Tibial artery (tissue), 4 donors: ENCODE results near the gene RAD50.

Source experiments
- DNase-seq, 2 donors: peaks; one replicate each; pipeline ENCODE4 v3.0.0-alpha.2; 2019
- H3K27ac ChIP-seq, 2 donors: fragments of 200-600 bp; sonication (generic) in 1 of 2; 1 replicate in 1 of 2; 2 replicates in 1 of 2; pipeline ENCODE4 v1.5.1; 2018 to 2019; ENCODE audit warnings: mild to moderate bottlenecking in 1 of 2
- H3K27me3 ChIP-seq, 2 donors: fragments of 200-600 bp; sonication (generic) in 1 of 2; one replicate each; pipeline versions ENCODE4 v1.5.1 to v1.6.0; 2016 to 2019
- H3K36me3 ChIP-seq, 3 donors: fragments of 200-600 bp; sonication (generic) in 2 of 3; one replicate each; pipeline ENCODE4 v1.5.1; 2016 to 2019; ENCODE audit warnings: mild to moderate bottlenecking in 2 of 3
- H3K4me1 ChIP-seq, 4 donors: fragments of 200-600 bp; sonication (generic) in 2 of 4; 1 replicate in 3 of 4; 2 replicates in 1 of 4; pipeline ENCODE4 v1.5.1; 2016 to 2019
- H3K4me3 ChIP-seq, 2 donors: fragments of 200-600 bp; sonication (generic) in 1 of 2; 1 replicate in 1 of 2; 2 replicates in 1 of 2; pipeline ENCODE4 v1.5.1; 2018 to 2019; ENCODE audit warnings: mild to moderate bottlenecking in 2 of 2
- H3K9me3 ChIP-seq, 3 donors: fragments of 200-600 bp; sonication (generic) in 1 of 3; one replicate each; pipeline ENCODE4 v1.5.1; 2016 to 2019
- CTCF ChIP-seq, 2 experiments: fragments of 200-600 bp in 1 of 2; fragments of 450-650 bp in 1 of 2; IDR thresholded peaks; one replicate each; pipeline ENCODE4 v1.5.1; 2017 to 2019; ENCODE audit warnings: antibody characterized with exemption in 2 of 2, mild to moderate bottlenecking in 1 of 2, moderate library complexity in 1 of 2
- intact Hi-C: fragments of 100-400 bp; cut with DNase I; formaldehyde crosslinking; loops from one replicate; pipeline ENCODE4 v1.15.0; 2023; ENCODE audit warnings: low total_unique reads

RAD50 gene

GRCh38 chr5:132607095-132607494, 50.3 kb downstream of the RAD50 start:
- H3K4me3 ChIP-seq: no peak overlapping the region
- H3K27ac ChIP-seq: no peak overlapping the region
- H3K27me3 ChIP-seq: no peaks in the 10 kb centered on the region
- no peak for DNase-seq
- H3K9me3 ChIP-seq: no peaks in the 10 kb centered on the region
- TF ChIP-seq CTCF (IDR thresholded peaks at IDR 0.05): no peak
- H3K4me1 ChIP-seq: no peaks in the 10 kb centered on the region
- peaks cover 70 to 78% (median 78%) of the 10 kb centered on the region in 3 donors for H3K36me3 ChIP-seq
- intact Hi-C loops: no loop called here

GRCh38 chr5:132608107-132608506, 51.3 kb downstream of the RAD50 start:
- Histone ChIP-seq H3K4me1 (no peaks in the 10 kb centered on the region), H3K27ac (no peak overlapping the region), H3K9me3 (no peaks in the 10 kb centered on the region), H3K36me3 (peaks cover 68 to 81% (median 77%) of the 10 kb centered on the region in 3 donors), H3K4me3 (no peak overlapping the region), H3K27me3 (no peaks in the 10 kb centered on the region)
- no peak for TF ChIP-seq CTCF (IDR thresholded peaks at IDR 0.05)
- no peak for DNase-seq
- intact Hi-C loops: no loop called here

- DNase-seq: no peak
- Histone ChIP-seq H3K9me3 (no peaks in the 10 kb centered on the region), H3K27me3 (no peaks in the 10 kb centered on the region), H3K27ac (no peak overlapping the region), H3K4me3 (no peak overlapping the region), H3K4me1 (no peaks in the 10 kb centered on the region), H3K36me3 (peaks cover 41 to 79% (median 69%) of the 10 kb centered on the region in 3 donors)
- intact Hi-C loops: no loop called here
- no peak for TF ChIP-seq CTCF (IDR thresholded peaks at IDR 0.05)
Observed at GRCh38 chr5:132611965-132612364, 55.2 kb downstream of the RAD50 start.

GRCh38 chr5:132612846-132613245, 56.1 kb downstream of the RAD50 start:
- H3K4me1 ChIP-seq: no peaks in the 10 kb centered on the region
- no peak for DNase-seq
- intact Hi-C loops: no loop called here
- H3K27ac ChIP-seq: no peak overlapping the region
- no peaks in the 10 kb centered on the region for H3K9me3 ChIP-seq
- no peak overlapping the region for H3K4me3 ChIP-seq
- H3K36me3 ChIP-seq: peaks cover 39 to 78% (median 70%) of the 10 kb centered on the region in 3 donors
- TF ChIP-seq CTCF (IDR thresholded peaks at IDR 0.05): no peak
- no peaks in the 10 kb centered on the region for H3K27me3 ChIP-seq

DNA sequence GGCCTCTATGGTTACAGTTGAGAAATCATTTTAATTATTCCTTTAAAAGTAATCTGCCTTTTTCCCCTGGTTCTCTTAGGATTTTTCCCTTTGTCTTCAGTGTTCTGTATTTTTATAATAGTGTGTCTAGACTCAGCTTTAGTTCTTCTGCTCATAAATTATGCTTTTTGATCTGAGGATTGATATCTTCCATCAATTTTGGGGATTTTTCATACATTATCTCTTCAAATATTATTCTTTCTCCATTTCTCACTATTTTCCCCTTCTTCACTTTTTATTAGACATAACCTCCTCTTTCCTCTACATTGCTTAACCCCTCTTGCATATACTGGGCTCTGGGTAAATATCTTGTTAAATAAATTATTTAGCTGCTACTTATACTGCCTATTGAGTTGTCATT, 64.9 kb downstream of the RAD50 start:
- TF ChIP-seq CTCF (IDR thresholded peaks at IDR 0.05): no peak
- intact Hi-C loops: no loop called here
- H3K4me1 ChIP-seq: no peaks in the 10 kb centered on the region
- no peak overlapping the region for H3K4me3 ChIP-seq
- peaks cover 22 to 66% (median 32%) of the 10 kb centered on the region in 3 donors for H3K36me3 ChIP-seq
- H3K27me3 ChIP-seq: no peaks in the 10 kb centered on the region
- H3K27ac ChIP-seq: no peak overlapping the region
- H3K9me3 ChIP-seq: no peaks in the 10 kb centered on the region
- DNase-seq: no peak

- no peaks in the 10 kb centered on the region for H3K9me3 ChIP-seq
- intact Hi-C loops: no loop called here
- peaks cover 19 to 62% (median 32%) of the 10 kb centered on the region in 3 donors for H3K36me3 ChIP-seq
- TF ChIP-seq CTCF (IDR thresholded peaks at IDR 0.05): no peak
- H3K27ac ChIP-seq: no peak overlapping the region
- H3K27me3 ChIP-seq: no peaks in the 10 kb centered on the region
- H3K4me3 ChIP-seq: no peak overlapping the region
- no peak for DNase-seq
- H3K4me1 ChIP-seq: no peaks in the 10 kb centered on the region
Observed at GRCh38 chr5:132622608-132623007, 65.8 kb downstream of the RAD50 start.
